Caco-2 (cell line): ENCODE measurements around the gene PUSL1. TPM values are rescaled to one million over a fixed set of nuclear protein-coding genes. Genes with fewer than 3 reads are reported as not detected.

Experiments
- BruUV-seq: library from RNA; stranded (reverse); fragments of 400-500 nt; replicated peaks from 2 replicates; lab custom pipeline; 2021; lab: Mats Ljungman, UMichigan
- CTCF ChIA-PET: fragments of 300-600 bp; sonication (Branson Sonifier 250); formaldehyde crosslinking; loops from one replicate; lab custom pipeline; 2022; ENCODE audit warnings: antibody characterized with exemption; lab: Charles Lee
- POLR2A ChIA-PET: fragments of 300-600 bp; sonication (Branson Sonifier 250); formaldehyde crosslinking; loops from one replicate; lab custom pipeline; 2022; ENCODE audit warnings: antibody characterized with exemption; lab: Charles Lee
- DNase-seq, 2 experiments: peaks; one replicate each; pipeline versions ENCODE4 v3.0.0 to v3.0.0-alpha.2; 2020 to 2022
- H3K27me3 ChIP-seq: replicated peaks from 2 replicates; pipeline ENCODE4 v1.6.0; 2011; ENCODE audit warnings: low read length; ENCODE audit not compliant: control insufficient read depth, insufficient read depth
- H3K36me3 ChIP-seq: 2 replicates; pipeline ENCODE4 v1.5.1; 2011; ENCODE audit warnings: low read length; ENCODE audit not compliant: control insufficient read depth, insufficient read depth
- H3K4me1 ChIP-seq: fragments of 250-450 bp; sonication (Bioruptor Pico); 2 replicates; pipeline ENCODE4 v1.5.1; 2020; ENCODE audit warnings: mild to moderate bottlenecking
- H3K4me3 ChIP-seq: 2 replicates; pipeline ENCODE4 v1.5.1; 2011; ENCODE audit warnings: low read depth, mild to moderate bottlenecking, control low read depth, low read length
- H3K9me3 ChIP-seq: fragments of 250-450 bp; sonication (Bioruptor Pico); 2 replicates; pipeline ENCODE4 v1.5.1; 2020; ENCODE audit warnings: mild to moderate bottlenecking, moderate library complexity
- H3K27ac Mint-ChIP-seq: one replicate; pipeline ENCODE4 v1.8.0; 2022; ENCODE audit warnings: mixed read lengths; ENCODE audit not compliant: unreplicated experiment
- H3K27me3 Mint-ChIP-seq: one replicate; pipeline ENCODE4 v1.8.0; 2022; ENCODE audit warnings: mixed read lengths; ENCODE audit not compliant: insufficient read depth, unreplicated experiment
- H3K36me3 Mint-ChIP-seq: one replicate; pipeline ENCODE4 v1.8.0; 2022; ENCODE audit warnings: mild to moderate bottlenecking, mixed read lengths; ENCODE audit not compliant: insufficient read depth, unreplicated experiment
- H3K4me1 Mint-ChIP-seq: one replicate; pipeline ENCODE4 v1.8.0; 2022; ENCODE audit warnings: low read depth, mixed read lengths; ENCODE audit not compliant: unreplicated experiment
- H3K4me3 Mint-ChIP-seq: one replicate; pipeline ENCODE4 v1.8.0; 2022; ENCODE audit warnings: mild to moderate bottlenecking, moderate library complexity, mixed read lengths; ENCODE audit not compliant: unreplicated experiment
- H3K9me3 Mint-ChIP-seq: one replicate; pipeline ENCODE4 v1.8.0; 2022; ENCODE audit warnings: mixed read lengths; ENCODE audit not compliant: unreplicated experiment
- CTCF ChIP-seq, 2 experiments: fragments of 200-600 bp in 1 of 2; IDR thresholded peaks; 1 replicate in 1 of 2; 2 replicates in 1 of 2; pipeline versions ENCODE4 v1.5.1 to v1.8.0; 2011 to 2022; ENCODE audit warnings: antibody characterized with exemption in 1 of 2, control low read depth in 1 of 2, inconsistent platforms in 1 of 2, low read depth in 1 of 2, low read length in 1 of 2, mild to moderate bottlenecking in 1 of 2, moderate library complexity in 1 of 2; ENCODE audit not compliant: insufficient read depth in 1 of 2, severe bottlenecking in 1 of 2, unreplicated experiment in 1 of 2
- intact Hi-C: fragments of 100-400 bp; cut with micrococcal nuclease; formaldehyde crosslinking; loops from one replicate; pipeline ENCODE4 v1.10.0; 2022; ENCODE audit not compliant: unreplicated experiment
- total RNA-seq: library from RNA; stranded (reverse); gene quantifications from 2 replicates; pipeline ENCODE4 v1.2.3, GENCODE V29; 2022

Gene PUSL1
- total RNA-seq, 1 experiment from 2014 or later = 43.8 TPM

GRCh38 chr1:1358433-1359271 is 50.3 kb downstream of the PUSL1 start, which contains the start of gene MXRA8:
MXRA8 (minus strand) TSS chr1:1358555; CDS start chr1:1358504, 51 bp downstream.
- H3K27me3 Mint-ChIP-seq = no peaks in the 10 kb centered on the region
- no peaks in the 10 kb centered on the region for H3K9me3 Mint-ChIP-seq
- intact Hi-C loops = no loop called here
- H3K4me1 ChIP-seq = peaks cover 29% of the 10 kb centered on the region
- peaks cover 8% of the 10 kb centered on the region for H3K4me1 Mint-ChIP-seq
- ChIA-PET CTCF (no interaction called here), POLR2A (no interaction called here)
- peak within 1 kb of the TSS; percentile 56 for H3K4me3 Mint-ChIP-seq
- H3K36me3 ChIP-seq = no peaks in the 10 kb centered on the region
- H3K9me3 ChIP-seq = no peaks in the 10 kb centered on the region
- H3K27me3 ChIP-seq = no peaks in the 10 kb centered on the region
- peaks cover 19% of the 10 kb centered on the region for H3K36me3 Mint-ChIP-seq
- no peak within 1 kb of the TSS for H3K4me3 ChIP-seq
- TF ChIP-seq CTCF (IDR thresholded peaks at IDR 0.05; ENCODE audit: insufficient read depth in 1 of 2, low read depth in 1 of 2, low read length in 1 of 2, severe bottlenecking in 1 of 2, unreplicated experiment in 1 of 2) = no peak
- H3K27ac Mint-ChIP-seq = peak within 1 kb of the TSS; percentile 30
- DNase-seq = no peak
- BruUV-seq = no TSS peak

GRCh38 chr1:1359308-1359663 is 50.9 kb downstream of the PUSL1 start:
- Histone ChIP-seq H3K9me3 (no peaks in the 10 kb centered on the region), H3K4me3 (no peak overlapping the region), H3K27me3 (no peaks in the 10 kb centered on the region), H3K36me3 (no peaks in the 10 kb centered on the region), H3K4me1 (peaks cover 25% of the 10 kb centered on the region)
- Mint-ChIP-seq H3K36me3 (peaks cover 15% of the 10 kb centered on the region), H3K4me3 (peak overlapping the region; percentile 56), H3K27me3 (no peaks in the 10 kb centered on the region), H3K27ac (peak overlapping the region; percentile 30), H3K4me1 (peaks cover 8% of the 10 kb centered on the region), H3K9me3 (no peaks in the 10 kb centered on the region)
- TSS peak; percentile 30 for BruUV-seq
- no peak for DNase-seq
- intact Hi-C loops = no loop called here
- ChIA-PET CTCF (no interaction called here), POLR2A (no interaction called here)
- no peak for TF ChIP-seq CTCF (IDR thresholded peaks at IDR 0.05; ENCODE audit: insufficient read depth in 1 of 2, low read depth in 1 of 2, low read length in 1 of 2, severe bottlenecking in 1 of 2, unreplicated experiment in 1 of 2)

GRCh38 chr1:1359664-1360468 is 51.5 kb downstream of the PUSL1 start:
- peaks cover 21% of the 10 kb centered on the region for H3K4me1 ChIP-seq

More at GRCh38 chr1:1359664-1360468, 51.5 kb downstream of the PUSL1 start:
- Histone ChIP-seq H3K27me3 (no peaks in the 10 kb centered on the region), H3K9me3 (no peaks in the 10 kb centered on the region), H3K4me3 (no peak overlapping the region), H3K36me3 (no peaks in the 10 kb centered on the region)
- peaks cover 8% of the 10 kb centered on the region for H3K4me1 Mint-ChIP-seq
- POLR2A ChIA-PET = no interaction called here
- CTCF ChIA-PET = no interaction called here
- H3K9me3 Mint-ChIP-seq = no peaks in the 10 kb centered on the region
- H3K4me3 Mint-ChIP-seq = peak overlapping the region; percentile 56
- TF ChIP-seq CTCF (IDR thresholded peaks at IDR 0.05; ENCODE audit: insufficient read depth in 1 of 2, low read depth in 1 of 2, low read length in 1 of 2, severe bottlenecking in 1 of 2, unreplicated experiment in 1 of 2) = no peak
- no peak for DNase-seq
- H3K36me3 Mint-ChIP-seq = peaks cover 10% of the 10 kb centered on the region
- intact Hi-C loops = no loop called here
- H3K27me3 Mint-ChIP-seq = no peaks in the 10 kb centered on the region
- no TSS peak for BruUV-seq
- peak overlapping the region; percentile 30 for H3K27ac Mint-ChIP-seq
